GM12878 (cell line): ENCODE data around the gene TMCC3. TPM values are rescaled to one million over a fixed set of nuclear protein-coding genes. Genes with fewer than 3 reads are reported as not detected.

Source experiments
- ATF3 ChIP-seq: IDR thresholded peaks from 2 replicates; pipeline ENCODE4 v1.6.1; 2011; ENCODE audit warnings: low read depth, mild to moderate bottlenecking, low read length, moderate library complexity, borderline replicate concordance; ENCODE audit errors: extremely low read depth
- ATF7 ChIP-seq: fragments of 450-650 bp; IDR thresholded peaks from 2 replicates; pipeline ENCODE4 v1.6.1; 2016; ENCODE audit warnings: low read depth, mild to moderate bottlenecking
- BACH1 ChIP-seq: fragments of 450-650 bp; IDR thresholded peaks from 2 replicates; pipeline ENCODE4 v1.6.1; 2017; ENCODE audit warnings: mild to moderate bottlenecking, borderline replicate concordance
- CBFB ChIP-seq: IDR thresholded peaks from 2 replicates; pipeline ENCODE4 v1.6.1; 2016; ENCODE audit warnings: antibody characterized with exemption, low read depth
- EED ChIP-seq: sonication (generic); IDR thresholded peaks from 2 replicates; pipeline ENCODE4 v1.6.1; 2016; ENCODE audit warnings: antibody characterized with exemption, low read depth
- ETV6 ChIP-seq, 2 experiments: fragments of 450-650 bp in 1 of 2; IDR thresholded peaks in 1 of 2; conservative IDR thresholded peaks in 1 of 2; 2 replicates each; pipeline ENCODE4 v1.6.1; 2014; ENCODE audit warnings: antibody characterized with exemption in 1 of 2, borderline replicate concordance in 1 of 2, low read depth in 1 of 2, mild to moderate bottlenecking in 1 of 2, moderate library complexity in 1 of 2
- FOS ChIP-seq: IDR thresholded peaks from 3 replicates; pipeline ENCODE4 v1.6.1; 2011; ENCODE audit warnings: borderline replicate concordance; ENCODE audit not compliant: insufficient read length; ENCODE audit errors: extremely low read depth
- HSF1 ChIP-seq: fragments of 150-350 bp; IDR thresholded peaks from 2 replicates; pipeline ENCODE4 v1.6.1; 2014; ENCODE audit warnings: mild to moderate bottlenecking, low read depth, low read length
- LARP7 ChIP-seq: fragments of 450-650 bp; IDR thresholded peaks from 2 replicates; pipeline ENCODE4 v1.6.1; 2017; ENCODE audit warnings: mild to moderate bottlenecking
- MAX ChIP-seq: IDR thresholded peaks from 2 replicates; pipeline ENCODE4 v1.6.1; 2012; ENCODE audit warnings: low read depth, low read length, improper control_type of control experiment
- MEF2B ChIP-seq: fragments of 450-650 bp; IDR thresholded peaks from 2 replicates; pipeline ENCODE4 v1.6.1; 2018; ENCODE audit warnings: mild to moderate bottlenecking, moderate library complexity; ENCODE audit not compliant: partially characterized antibody, poor library complexity, severe bottlenecking
- MXI1 ChIP-seq: fragments of 150-350 bp; IDR thresholded peaks from 2 replicates; pipeline ENCODE4 v1.6.1; 2011; ENCODE audit warnings: low read depth, mild to moderate bottlenecking, inconsistent platforms, low read length, improper control_type of control experiment
- MYC ChIP-seq: IDR thresholded peaks from 2 replicates; pipeline ENCODE4 v1.6.1; 2011; ENCODE audit warnings: mild to moderate bottlenecking, low read length, moderate library complexity, inconsistent platforms; ENCODE audit not compliant: insufficient read depth, insufficient replicate concordance, insufficient read length, severe bottlenecking
- NFXL1 ChIP-seq: fragments of 450-650 bp; IDR thresholded peaks from 2 replicates; pipeline ENCODE4 v1.6.1; 2017; ENCODE audit warnings: antibody characterized with exemption, mild to moderate bottlenecking, borderline replicate concordance
- NKRF ChIP-seq: fragments of 450-650 bp; conservative IDR thresholded peaks from 2 replicates; pipeline ENCODE4 v1.6.1; 2017; ENCODE audit warnings: mild to moderate bottlenecking, moderate library complexity
- RCOR1 ChIP-seq: conservative IDR thresholded peaks from 2 replicates; pipeline ENCODE4 v1.6.1; 2012; ENCODE audit warnings: low read depth, low read length, improper control_type of control experiment
- SIN3A ChIP-seq: IDR thresholded peaks from 2 replicates; pipeline ENCODE4 v1.6.1; 2012; ENCODE audit warnings: low read depth, low read length, improper control_type of control experiment
- SP1 ChIP-seq: IDR thresholded peaks from one replicate; pipeline ENCODE4 v1.6.1; 2011; ENCODE audit warnings: low read depth, low read length
- ZNF207 ChIP-seq: fragments of 450-650 bp; IDR thresholded peaks from 2 replicates; pipeline ENCODE4 v1.6.1; 2014; ENCODE audit warnings: antibody characterized with exemption, mild to moderate bottlenecking, borderline replicate concordance
- ZNF274 ChIP-seq: IDR thresholded peaks from one replicate; pipeline ENCODE4 v1.8.0; 2011; ENCODE audit not compliant: insufficient read length, insufficient read depth
- ZNF384 ChIP-seq: IDR thresholded peaks from 2 replicates; pipeline ENCODE4 v1.6.1; 2012; ENCODE audit warnings: low read depth, mild to moderate bottlenecking, low read length, improper control_type of control experiment, borderline replicate concordance
- ZNF687 ChIP-seq: fragments of 450-650 bp; IDR thresholded peaks from 2 replicates; pipeline ENCODE4 v1.6.1; 2017; ENCODE audit warnings: mild to moderate bottlenecking, moderate library complexity
- polyA plus RNA-seq, 11 experiments: library from polyadenylated mRNA; depleted of rRNA in 4 of 11; unstranded in 6 of 11; stranded (reverse) in 5 of 11; fragments of >200 nt; fragmentation: Nextera tagmentation in 4 of 11; fragmentation: Illumina TruSeq in 1 of 11; extraction: Ambion mirVana in 4 of 11; extraction: Trizol in 1 of 11; gene quantifications; 1 replicate in 1 of 11; 2 replicates in 10 of 11; pipeline versions ENCODE4 v1.2.1 to v1.2.3, GENCODE V29; 2011 to 2016; ENCODE audit warnings: inconsistent platforms in 2 of 11, missing spikeins in 2 of 11, low read depth in 1 of 11
- total RNA-seq, 4 experiments: library from RNA; depleted of rRNA in 3 of 4; stranded (reverse); fragments of >200 nt in 3 of 4; fragmentation: Illumina TruSeq in 1 of 4; extraction: Trizol in 1 of 4; gene quantifications; 2 replicates each; pipeline versions ENCODE4 v1.2.1 to v1.2.3, GENCODE V29; 2013 to 2021

The TMCC3 gene
- total and polyA plus RNA-seq, 10 of the 15 experiments (the other 5 are each of a cell fraction or from before 2014, with no cell fraction given) = 5.8 to 29.8 (median 12.6) TPM

GRCh38 chr12:94689002-94689645, 38.8 kb upstream of the TMCC3 start (continued):
- TF ChIP-seq ZNF274 (no peak), MXI1 (no peak), ETV6 (conservative IDR thresholded peaks at IDR 0.05 in 1 of 2, IDR thresholded peaks at IDR 0.05 in 1 of 2; ENCODE audit: borderline replicate concordance in 1 of 2, low read depth in 1 of 2) (peak in 1 of 2 experiments; percentile 29; a peak in 1 of 4 replicates), FOS (no peak), HSF1 (no peak), ZNF207 (no peak), NKRF (no peak), BACH1 (no peak), SIN3A (no peak), ZNF687 (no peak), LARP7 (no peak), RCOR1 (no peak), ATF7 (no peak), EED (peak; percentile 62; the same call in 1 of the 2 replicates), CBFB (no peak), MAX (no peak), ATF3 (no peak), MEF2B (no peak), MYC (no peak), SP1 (no peak), NFXL1 (no peak), ZNF384 (no peak)
